Psoas muscle (tissue), 8 donors: ENCODE measurements around the gene FXYD2. TPM values are rescaled to one million over a fixed set of nuclear protein-coding genes. Genes with fewer than 3 reads are reported as not detected.

Experiments
- ATAC-seq, 4 donors: fragments of 200-7000 bp; cut with Tn5 transposase; one replicate each; pipeline ENCODE4 v1.9.1; 2020; ENCODE audit warnings: moderate library complexity in 3 of 4, mild to moderate bottlenecking in 2 of 4
- DNase-seq, 2 donors: peaks; one replicate each; pipeline ENCODE4 v3.0.0-alpha.2; 2020
- H3K27ac ChIP-seq: fragments of 200-600 bp; one replicate; pipeline ENCODE4 v1.8.0; 2022
- H3K27me3 ChIP-seq, 3 donors: fragments of 200-600 bp in 1 of 3; one replicate each; pipeline versions ENCODE4 v1.6.1 to v1.8.0; 2013 to 2022; ENCODE audit warnings: low read length in 2 of 3, mild to moderate bottlenecking in 2 of 3, moderate library complexity in 1 of 3; ENCODE audit not compliant: insufficient read depth in 3 of 3
- H3K36me3 ChIP-seq, 2 donors: fragments of 200-600 bp in 1 of 2; one replicate each; pipeline versions ENCODE4 v1.6.1 to v1.8.0; 2013 to 2022; ENCODE audit warnings: low read depth in 1 of 2, mild to moderate bottlenecking in 1 of 2, moderate library complexity in 1 of 2; ENCODE audit not compliant: insufficient read depth in 1 of 2
- H3K4me1 ChIP-seq: fragments of 200-600 bp; one replicate; pipeline ENCODE4 v1.8.0; 2022
- H3K4me3 ChIP-seq: fragments of 200-600 bp; one replicate; pipeline ENCODE4 v1.8.0; 2022; ENCODE audit warnings: mild to moderate bottlenecking
- H3K9me3 ChIP-seq: fragments of 200-600 bp; one replicate; pipeline ENCODE4 v1.8.0; 2022
- WGBS, 3 donors: extraction: QIAGEN DNeasy Blood & Tissue Kit; methylation state at CpG; one replicate each; pipeline versions ENCODE4 v1.1.6 to v1.1.7; 2013; 5-methylcytosine and 5-hydroxymethylcytosine counted together
- intact Hi-C, 2 donors: fragments of 100-400 bp; cut with DNase I; formaldehyde crosslinking; loops; one replicate each; pipeline versions ENCODE4 v1.11.0 to v1.14.2; 2022
- polyA plus RNA-seq, 3 donors: library from polyadenylated mRNA; stranded (reverse); fragments of 200-250 nt; gene quantifications; one replicate each; pipeline ENCODE4 v1.2.3, GENCODE V29; 2013
- total RNA-seq, 4 donors: library from RNA; stranded (reverse); fragmentation: NEBNext Ultra II Directional in 2 of 4; extraction: Animal tissue kit (Norgen Biotek cat#: 25700) in 2 of 4; gene quantifications; one replicate each; pipeline versions ENCODE4 v1.2.1 to v1.2.4, GENCODE V29; 2021 to 2023
- TF ChIP-seq, protein P1 (sequence below): fragments of 200-600 bp; IDR thresholded peaks from one replicate; pipeline ENCODE4 v1.8.0; 2022; ENCODE audit warnings: antibody characterized with exemption
- donor health status: healthy with polysubstance abuse.
- donor health status: DM: no; HTN: no; CAD: no; lungs with moderate emphysema.
- donor health status: Bipolar disorder and iron deficiency.
- donor health status: healthy.
- donor health status: DM: yes; HTN: yes; CAD: no.
- donor health status: DM: no; HTN: no; CAD: no.
- donor health status: DM: no; HTN: no; CAD: no.
- donor health status: DM: yes; HTN: yes; CAD: no.

The FXYD2 gene
- total and polyA plus RNA-seq, 7 donors = 0.17 to 0.69 (median 0.42) TPM; not detected in 2

- H3K27ac ChIP-seq = no peak overlapping the region
- TF ChIP-seq, protein P1, sequence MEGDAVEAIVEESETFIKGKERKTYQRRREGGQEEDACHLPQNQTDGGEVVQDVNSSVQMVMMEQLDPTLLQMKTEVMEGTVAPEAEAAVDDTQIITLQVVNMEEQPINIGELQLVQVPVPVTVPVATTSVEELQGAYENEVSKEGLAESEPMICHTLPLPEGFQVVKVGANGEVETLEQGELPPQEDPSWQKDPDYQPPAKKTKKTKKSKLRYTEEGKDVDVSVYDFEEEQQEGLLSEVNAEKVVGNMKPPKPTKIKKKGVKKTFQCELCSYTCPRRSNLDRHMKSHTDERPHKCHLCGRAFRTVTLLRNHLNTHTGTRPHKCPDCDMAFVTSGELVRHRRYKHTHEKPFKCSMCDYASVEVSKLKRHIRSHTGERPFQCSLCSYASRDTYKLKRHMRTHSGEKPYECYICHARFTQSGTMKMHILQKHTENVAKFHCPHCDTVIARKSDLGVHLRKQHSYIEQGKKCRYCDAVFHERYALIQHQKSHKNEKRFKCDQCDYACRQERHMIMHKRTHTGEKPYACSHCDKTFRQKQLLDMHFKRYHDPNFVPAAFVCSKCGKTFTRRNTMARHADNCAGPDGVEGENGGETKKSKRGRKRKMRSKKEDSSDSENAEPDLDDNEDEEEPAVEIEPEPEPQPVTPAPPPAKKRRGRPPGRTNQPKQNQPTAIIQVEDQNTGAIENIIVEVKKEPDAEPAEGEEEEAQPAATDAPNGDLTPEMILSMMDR = no peak
- intact Hi-C loops = no loop called here
- H3K9me3 ChIP-seq = no peaks in the 10 kb centered on the region
- H3K27me3 ChIP-seq = peaks cover 0 to 7% (median 2%) of the 10 kb centered on the region in 3 donors
- ATAC-seq (no peak), DNase-seq (no peak)
- no peak overlapping the region for H3K4me3 ChIP-seq
- no peaks in the 10 kb centered on the region for H3K36me3 ChIP-seq
- no peaks in the 10 kb centered on the region for H3K4me1 ChIP-seq
- WGBS, 3 donors = 76 to 89% (median 81%) methylated on average over 9 of the region's 9 CpGs
Observed at GRCh38 chr11:117859488-117860112, 35.1 kb upstream of the FXYD2 start.

- H3K9me3 ChIP-seq = no peaks in the 10 kb centered on the region
- no peak overlapping the region for H3K27ac ChIP-seq
- DNase-seq = no peak
- peaks cover 0 to 7% (median 2%) of the 10 kb centered on the region in 3 donors for H3K27me3 ChIP-seq
- H3K4me3 ChIP-seq = no peak overlapping the region
- no peaks in the 10 kb centered on the region for H3K36me3 ChIP-seq
- no peak for ATAC-seq
- 78 to 92% (median 83%) methylated on average over 10 of the region's 10 CpGs for whole genome bisulfite sequencing, 3 donors
- TF ChIP-seq, protein P1 = no peak
- H3K4me1 ChIP-seq = no peaks in the 10 kb centered on the region
- intact Hi-C loops = no loop called here
Observed at GRCh38 chr11:117859061-117859460, 34.5 kb upstream of the FXYD2 start.

- Histone ChIP-seq H3K36me3 (no peaks in the 10 kb centered on the region), H3K4me1 (no peaks in the 10 kb centered on the region), H3K9me3 (no peaks in the 10 kb centered on the region), H3K27ac (peak overlapping the region; percentile 4), H3K4me3 (no peak overlapping the region), H3K27me3 (peaks cover 0 to 2% (median 0%) of the 10 kb centered on the region in 3 donors)
- DNase-seq (no peak), ATAC-seq (no peak)
- 35 to 38% (median 36%) methylated on average over 11 of the region's 11 CpGs for WGBS, 3 donors
- TF ChIP-seq, protein P1 = no peak
- intact Hi-C loops = no loop called here
Observed at GRCh38 chr11:117857734-117858414, 33.3 kb upstream of the FXYD2 start.

- no peaks in the 10 kb centered on the region for H3K36me3 ChIP-seq
- H3K4me3 ChIP-seq = no peak overlapping the region
- intact Hi-C loops = no loop called here
- DNase-seq (no peak), ATAC-seq (no peak)
- H3K27me3 ChIP-seq = peaks cover 0 to 2% (median 0%) of the 10 kb centered on the region in 3 donors
- H3K4me1 ChIP-seq = no peaks in the 10 kb centered on the region
- 87 to 91% (median 88%) methylated on average over 13 of the region's 13 CpGs for WGBS, 3 donors
- no peak overlapping the region for H3K27ac ChIP-seq
- TF ChIP-seq, protein P1 = no peak
- no peaks in the 10 kb centered on the region for H3K9me3 ChIP-seq
Observed at GRCh38 chr11:117855912-117856651, 31.5 kb upstream of the FXYD2 start.
